Keratinocyte (primary cell): Measurements from ENCODE around the gene MUTYH. TPM values are rescaled to one million over a fixed set of nuclear protein-coding genes. Genes with fewer than 3 reads are reported as not detected.

Experiments
- DNase-seq: peaks from one replicate; pipeline ENCODE4 v3.0.0-alpha.2; 2011; ENCODE audit warnings: low read depth, missing footprints, low spot score
- FAIRE-seq: peaks from 2 replicates; lab custom pipeline; 2011; peaks lifted over from hg19 to GRCh38; lab: Jason Lieb, UNC
- H2AFZ ChIP-seq: 2 replicates; pipeline ENCODE4 v1.6.0; 2012; ENCODE audit warnings: low read length, control low read depth, inconsistent platforms; ENCODE audit not compliant: control insufficient read depth
- H3K27ac ChIP-seq: 2 replicates; pipeline ENCODE4 v1.5.1; 2011; ENCODE audit warnings: low read length; ENCODE audit not compliant: control insufficient read depth, insufficient read depth
- H3K27me3 ChIP-seq: 3 replicates; pipeline ENCODE4 v1.6.0; 2011; ENCODE audit warnings: low read length; ENCODE audit not compliant: control insufficient read depth, insufficient read depth; ENCODE audit errors: extremely low read depth
- H3K36me3 ChIP-seq, 2 experiments: 2 replicates in 1 of 2; 3 replicates in 1 of 2; pipeline ENCODE4 v1.5.1; 2011; ENCODE audit warnings: low read length in 2 of 2, mild to moderate bottlenecking in 1 of 2; ENCODE audit not compliant: control insufficient read depth in 2 of 2, insufficient read depth in 2 of 2; ENCODE audit errors: extremely low read depth in 1 of 2
- H3K4me1 ChIP-seq: 3 replicates; pipeline ENCODE4 v1.5.1; 2011; ENCODE audit warnings: low read length; ENCODE audit not compliant: control insufficient read depth, insufficient read depth; ENCODE audit errors: extremely low read depth
- H3K4me2 ChIP-seq: 3 replicates; pipeline ENCODE4 v1.6.0; 2011; ENCODE audit warnings: low read depth, low read length; ENCODE audit not compliant: control insufficient read depth, insufficient read depth; ENCODE audit errors: extremely low read depth
- H3K4me3 ChIP-seq, 3 experiments: fragments of 200-600 bp in 1 of 3; sonication (generic) in 1 of 3; 2 replicates in 2 of 3; 3 replicates in 1 of 3; pipeline ENCODE4 v1.5.1; 2011 to 2016; ENCODE audit warnings: low read length in 3 of 3, mild to moderate bottlenecking in 3 of 3, control low read depth in 2 of 3, inconsistent platforms in 1 of 3, low read depth in 1 of 3, mixed read lengths in 1 of 3, mixed run types in 1 of 3, moderate library complexity in 1 of 3; ENCODE audit not compliant: control insufficient read depth in 2 of 3, insufficient read depth in 2 of 3; ENCODE audit errors: extremely low read depth in 1 of 3
- H3K79me2 ChIP-seq: 2 replicates; pipeline ENCODE4 v1.6.0; 2012; ENCODE audit warnings: low read length; ENCODE audit not compliant: control insufficient read depth, insufficient read depth
- H3K9ac ChIP-seq: 3 replicates; pipeline ENCODE4 v1.6.0; 2011; ENCODE audit warnings: low read length; ENCODE audit not compliant: control insufficient read depth, insufficient read depth; ENCODE audit errors: extremely low read depth
- H3K9me1 ChIP-seq: 3 replicates; pipeline ENCODE4 v1.6.0; 2011; ENCODE audit warnings: low read length; ENCODE audit not compliant: control insufficient read depth, insufficient read depth; ENCODE audit errors: extremely low read depth
- H3K9me3 ChIP-seq: 2 replicates; pipeline ENCODE4 v1.5.1; 2012; ENCODE audit warnings: low read depth, low read length; ENCODE audit not compliant: control insufficient read depth
- H4K20me1 ChIP-seq: 3 replicates; pipeline ENCODE4 v1.6.0; 2011; ENCODE audit warnings: low read length; ENCODE audit not compliant: control insufficient read depth, insufficient read depth; ENCODE audit errors: extremely low read depth
- CTCF ChIP-seq, 3 experiments: IDR thresholded peaks in 1 of 3; conservative IDR thresholded peaks in 1 of 3; optimal IDR thresholded peaks in 1 of 3; 2 replicates in 2 of 3; 3 replicates in 1 of 3; pipeline versions ENCODE3 to v1.5.1; 2011; ENCODE audit warnings: low read length in 3 of 3, mild to moderate bottlenecking in 3 of 3, moderate library complexity in 2 of 3, control low read depth in 1 of 3, inconsistent platforms in 1 of 3; ENCODE audit not compliant: insufficient read depth in 2 of 3; ENCODE audit errors: extremely low read depth in 1 of 3
- EZH2 ChIP-seq: IDR thresholded peaks from one replicate; pipeline ENCODE4 v1.6.1; 2012; ENCODE audit warnings: inconsistent platforms, mild to moderate bottlenecking, low read length, moderate library complexity
- dilution Hi-C: fragments of 300-500 bp; cut with MboI; formaldehyde crosslinking; loops from one replicate; pipeline ENCODE4 v1.7.0; 2020; ENCODE audit warnings: low sequenced_read_pairs; ENCODE audit not compliant: extremely low pct_ligation_motif_present
- polyA plus RNA-seq, 5 experiments: library from polyadenylated mRNA; depleted of rRNA in 3 of 5; stranded (reverse) in 3 of 5; stranded (forward) in 1 of 5; unstranded in 1 of 5; fragments of >200 nt; gene quantifications; 1 replicate in 1 of 5; 2 replicates in 3 of 5; 3 replicates in 1 of 5; pipeline versions ENCODE4 v1.2.1 to v1.2.3, GENCODE V29; 2011 to 2012; ENCODE audit warnings: missing spikeins in 2 of 5, low read depth in 1 of 5, low replicate concordance in 1 of 5

The MUTYH gene
- polyA plus RNA-seq, 1 donor (not counting 4 experiments of a cell fraction or from before 2014, with no cell fraction given): 10.0 TPM

GRCh38 chr1:45306319-45306718 lies 33.9 kb downstream of the MUTYH start:
- no peak for FAIRE-seq

GRCh38 chr1:45305231-45305630 lies 35.0 kb downstream of the MUTYH start:
- no peak overlapping the region for H2AFZ ChIP-seq
- H3K27ac ChIP-seq: no peak overlapping the region
- no peak for FAIRE-seq

More at GRCh38 chr1:45306319-45306718, 33.9 kb downstream of the MUTYH start:
- Histone ChIP-seq H2AFZ (peak overlapping the region; percentile 15), H3K9me3 (no peaks in the 10 kb centered on the region), H3K36me3 (no peaks in the 10 kb centered on the region), H3K27me3 (no peaks in the 10 kb centered on the region), H3K9me1 (no peaks in the 10 kb centered on the region), H3K79me2 (no peaks in the 10 kb centered on the region), H3K27ac (no peak overlapping the region), H3K9ac (no peak overlapping the region), H3K4me3 (no peak overlapping the region), H3K4me1 (peaks cover 13% of the 10 kb centered on the region), H4K20me1 (no peaks in the 10 kb centered on the region), H3K4me2 (no peak overlapping the region)
- DNase-seq: no peak
- dilution Hi-C loops: no loop called here
- TF ChIP-seq CTCF (optimal IDR thresholded peaks at IDR 0.05 in 1 of 3, IDR thresholded peaks at IDR 0.05 in 1 of 3, conservative IDR thresholded peaks at IDR 0.05 in 1 of 3; ENCODE audit: extremely low read depth in 1 of 3, insufficient read depth in 2 of 3, low read length in 3 of 3) (no peak), EZH2 (no peak)

More at GRCh38 chr1:45305231-45305630, 35.0 kb downstream of the MUTYH start:
- Histone ChIP-seq H3K36me3 (no peaks in the 10 kb centered on the region), H3K9ac (no peak overlapping the region), H4K20me1 (no peaks in the 10 kb centered on the region), H3K4me2 (no peak overlapping the region), H3K27me3 (no peaks in the 10 kb centered on the region), H3K4me3 (no peak overlapping the region), H3K4me1 (peaks cover 13% of the 10 kb centered on the region), H3K9me1 (no peaks in the 10 kb centered on the region), H3K9me3 (no peaks in the 10 kb centered on the region), H3K79me2 (no peaks in the 10 kb centered on the region)
- dilution Hi-C loops: no loop called here
- TF ChIP-seq EZH2 (no peak), CTCF (optimal IDR thresholded peaks at IDR 0.05 in 1 of 3, IDR thresholded peaks at IDR 0.05 in 1 of 3, conservative IDR thresholded peaks at IDR 0.05 in 1 of 3; ENCODE audit: extremely low read depth in 1 of 3, insufficient read depth in 2 of 3, low read length in 3 of 3) (no peak)
- DNase-seq: no peak
